GM23338 (cell line): ENCODE measurements around the gene PDIK1L. TPM values are rescaled to one million over a fixed set of nuclear protein-coding genes. Genes with fewer than 3 reads are reported as not detected.

Experiments used
- NANOG ChIP-seq: IDR thresholded peaks from 2 replicates; pipeline ENCODE4 v1.6.1; 2016; ENCODE audit warnings: antibody characterized with exemption, borderline replicate concordance
- REST ChIP-seq: IDR thresholded peaks from one replicate; pipeline ENCODE4 v1.6.1; 2018; ENCODE audit warnings: antibody characterized with exemption; ENCODE audit not compliant: unreplicated experiment
- polyA plus RNA-seq: library from polyadenylated mRNA; unstranded; fragments of >200 nt; fragmentation: Nextera tagmentation; extraction: Ambion mirVana; gene quantifications from 2 replicates; pipeline ENCODE4 v1.2.1, GENCODE V29; 2016
- total RNA-seq: library from RNA; depleted of rRNA; stranded (reverse); fragments of >200 nt; shearing (Covaris generic); gene quantifications from 2 replicates; pipeline ENCODE4 v1.2.3, GENCODE V29; 2014
- TF ChIP-seq, protein P1 (sequence below): fragments of 250-450 bp; sonication (Bioruptor Pico); IDR thresholded peaks from 2 replicates; pipeline ENCODE4 v1.5.0; 2020; ENCODE audit warnings: mild to moderate bottlenecking, moderate library complexity
- TF ChIP-seq, protein P2 (sequence below): IDR thresholded peaks from 2 replicates; pipeline ENCODE4 v1.6.1; 2016; ENCODE audit warnings: antibody characterized with exemption

The PDIK1L gene
- total and polyA plus RNA-seq, 2 experiments from 2014 or later = 1.6 to 3.0 TPM

GRCh38 chr1:26119892-26120608, 8.4 kb downstream of the PDIK1L start (continued):
- TF ChIP-seq, protein P1, sequence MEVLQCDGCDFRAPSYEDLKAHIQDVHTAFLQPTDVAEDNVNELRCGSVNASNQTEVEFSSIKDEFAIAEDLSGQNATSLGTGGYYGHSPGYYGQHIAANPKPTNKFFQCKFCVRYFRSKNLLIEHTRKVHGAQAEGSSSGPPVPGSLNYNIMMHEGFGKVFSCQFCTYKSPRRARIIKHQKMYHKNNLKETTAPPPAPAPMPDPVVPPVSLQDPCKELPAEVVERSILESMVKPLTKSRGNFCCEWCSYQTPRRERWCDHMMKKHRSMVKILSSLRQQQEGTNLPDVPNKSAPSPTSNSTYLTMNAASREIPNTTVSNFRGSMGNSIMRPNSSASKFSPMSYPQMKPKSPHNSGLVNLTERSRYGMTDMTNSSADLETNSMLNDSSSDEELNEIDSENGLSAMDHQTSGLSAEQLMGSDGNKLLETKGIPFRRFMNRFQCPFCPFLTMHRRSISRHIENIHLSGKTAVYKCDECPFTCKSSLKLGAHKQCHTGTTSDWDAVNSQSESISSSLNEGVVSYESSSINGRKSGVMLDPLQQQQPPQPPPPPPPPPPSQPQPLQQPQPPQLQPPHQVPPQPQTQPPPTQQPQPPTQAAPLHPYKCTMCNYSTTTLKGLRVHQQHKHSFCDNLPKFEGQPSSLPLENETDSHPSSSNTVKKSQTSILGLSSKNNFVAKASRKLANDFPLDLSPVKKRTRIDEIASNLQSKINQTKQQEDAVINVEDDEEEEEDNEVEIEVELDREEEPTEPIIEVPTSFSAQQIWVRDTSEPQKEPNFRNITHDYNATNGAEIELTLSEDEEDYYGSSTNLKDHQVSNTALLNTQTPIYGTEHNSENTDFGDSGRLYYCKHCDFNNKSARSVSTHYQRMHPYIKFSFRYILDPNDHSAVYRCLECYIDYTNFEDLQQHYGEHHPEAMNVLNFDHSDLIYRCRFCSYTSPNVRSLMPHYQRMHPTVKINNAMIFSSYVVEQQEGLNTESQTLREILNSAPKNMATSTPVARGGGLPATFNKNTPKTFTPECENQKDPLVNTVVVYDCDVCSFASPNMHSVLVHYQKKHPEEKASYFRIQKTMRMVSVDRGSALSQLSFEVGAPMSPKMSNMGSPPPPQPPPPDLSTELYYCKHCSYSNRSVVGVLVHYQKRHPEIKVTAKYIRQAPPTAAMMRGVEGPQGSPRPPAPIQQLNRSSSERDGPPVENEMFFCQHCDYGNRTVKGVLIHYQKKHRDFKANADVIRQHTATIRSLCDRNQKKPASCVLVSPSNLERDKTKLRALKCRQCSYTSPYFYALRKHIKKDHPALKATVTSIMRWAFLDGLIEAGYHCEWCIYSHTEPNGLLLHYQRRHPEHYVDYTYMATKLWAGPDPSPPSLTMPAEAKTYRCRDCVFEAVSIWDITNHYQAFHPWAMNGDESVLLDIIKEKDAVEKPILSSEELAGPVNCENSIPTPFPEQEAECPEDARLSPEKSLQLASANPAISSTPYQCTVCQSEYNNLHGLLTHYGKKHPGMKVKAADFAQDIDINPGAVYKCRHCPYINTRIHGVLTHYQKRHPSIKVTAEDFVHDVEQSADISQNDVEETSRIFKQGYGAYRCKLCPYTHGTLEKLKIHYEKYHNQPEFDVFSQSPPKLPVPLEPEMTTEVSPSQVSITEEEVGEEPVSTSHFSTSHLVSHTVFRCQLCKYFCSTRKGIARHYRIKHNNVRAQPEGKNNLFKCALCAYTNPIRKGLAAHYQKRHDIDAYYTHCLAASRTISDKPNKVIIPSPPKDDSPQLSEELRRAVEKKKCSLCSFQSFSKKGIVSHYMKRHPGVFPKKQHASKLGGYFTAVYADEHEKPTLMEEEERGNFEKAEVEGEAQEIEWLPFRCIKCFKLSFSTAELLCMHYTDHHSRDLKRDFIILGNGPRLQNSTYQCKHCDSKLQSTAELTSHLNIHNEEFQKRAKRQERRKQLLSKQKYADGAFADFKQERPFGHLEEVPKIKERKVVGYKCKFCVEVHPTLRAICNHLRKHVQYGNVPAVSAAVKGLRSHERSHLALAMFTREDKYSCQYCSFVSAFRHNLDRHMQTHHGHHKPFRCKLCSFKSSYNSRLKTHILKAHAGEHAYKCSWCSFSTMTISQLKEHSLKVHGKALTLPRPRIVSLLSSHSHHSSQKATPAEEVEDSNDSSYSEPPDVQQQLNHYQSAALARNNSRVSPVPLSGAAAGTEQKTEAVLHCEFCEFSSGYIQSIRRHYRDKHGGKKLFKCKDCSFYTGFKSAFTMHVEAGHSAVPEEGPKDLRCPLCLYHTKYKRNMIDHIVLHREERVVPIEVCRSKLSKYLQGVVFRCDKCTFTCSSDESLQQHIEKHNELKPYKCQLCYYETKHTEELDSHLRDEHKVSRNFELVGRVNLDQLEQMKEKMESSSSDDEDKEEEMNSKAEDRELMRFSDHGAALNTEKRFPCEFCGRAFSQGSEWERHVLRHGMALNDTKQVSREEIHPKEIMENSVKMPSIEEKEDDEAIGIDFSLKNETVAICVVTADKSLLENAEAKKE (CRISPR knock-in tag) = no peak
- TF ChIP-seq NANOG = no peak
- TF ChIP-seq, protein P2, sequence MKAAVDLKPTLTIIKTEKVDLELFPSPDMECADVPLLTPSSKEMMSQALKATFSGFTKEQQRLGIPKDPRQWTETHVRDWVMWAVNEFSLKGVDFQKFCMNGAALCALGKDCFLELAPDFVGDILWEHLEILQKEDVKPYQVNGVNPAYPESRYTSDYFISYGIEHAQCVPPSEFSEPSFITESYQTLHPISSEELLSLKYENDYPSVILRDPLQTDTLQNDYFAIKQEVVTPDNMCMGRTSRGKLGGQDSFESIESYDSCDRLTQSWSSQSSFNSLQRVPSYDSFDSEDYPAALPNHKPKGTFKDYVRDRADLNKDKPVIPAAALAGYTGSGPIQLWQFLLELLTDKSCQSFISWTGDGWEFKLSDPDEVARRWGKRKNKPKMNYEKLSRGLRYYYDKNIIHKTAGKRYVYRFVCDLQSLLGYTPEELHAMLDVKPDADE = no peak
- TF ChIP-seq REST = no peak
